GM21528 (cell line): ENCODE data around the gene PLXNB3.
"Not testable (repeated sequence)": the region's sequence is repeated elsewhere in the genome, so short reads cannot be mapped to it uniquely, and the experiment has no call there.

Experiments
- ATAC-seq: cut with Tn5 transposase; IDR thresholded peaks from one replicate; pipeline ENCODE4 v1.9.1; 2021; ENCODE audit warnings: mild to moderate bottlenecking, moderate library complexity; ENCODE audit not compliant: unreplicated experiment, low FRiP score

Gene PLXNB3

GRCh38 chrX:153806999-153807575, 43.0 kb downstream of the PLXNB3 start:
- no peak for ATAC-seq

- no peak for ATAC-seq
These were observed 43.9 kb downstream of the PLXNB3 start for GRCh38 chrX:153807976-153808375.

GRCh38 chrX:153812220-153812619, 48.2 kb downstream of the PLXNB3 start:
- ATAC-seq, result no peak

GRCh38 chrX:153813161-153813560, 49.1 kb downstream of the PLXNB3 start:
- no peak for ATAC-seq

- ATAC-seq, result no peak
These were observed 50.7 kb downstream of the PLXNB3 start for GRCh38 chrX:153814591-153815315.

GRCh38 chrX:153816831-153817690, 53.0 kb downstream of the PLXNB3 start:
- ATAC-seq, result no peak

- ATAC-seq, result not testable (repeated sequence)
These were observed 54.0 kb downstream of the PLXNB3 start for GRCh38 chrX:153818064-153818463.

GRCh38 chrX:153818571-153819383, 54.7 kb downstream of the PLXNB3 start:
- ATAC-seq, result no peak

GRCh38 chrX:153819384-153820040, 55.5 kb downstream of the PLXNB3 start:
- ATAC-seq, result no peak

- ATAC-seq, result no peak
These were observed 56.6 kb downstream of the PLXNB3 start for GRCh38 chrX:153820601-153821000.

GRCh38 chrX:153821066-153821465, 57.0 kb downstream of the PLXNB3 start:
- no peak for ATAC-seq

- no peak for ATAC-seq
These were observed 60.3 kb downstream of the PLXNB3 start for GRCh38 chrX:153824348-153824747.

GRCh38 chrX:153825042-153825441, 61.0 kb downstream of the PLXNB3 start:
- no peak for ATAC-seq
